HG03159 (cell line): ENCODE measurements around the gene PSME3IP1.
"Not testable (repeated sequence)": the region's sequence is repeated elsewhere in the genome, so short reads cannot be mapped to it uniquely, and the experiment has no call there.

Experiments
- ATAC-seq: cut with Tn5 transposase; IDR thresholded peaks from one replicate; pipeline ENCODE4 v1.9.1; 2021; ENCODE audit warnings: mild to moderate bottlenecking, moderate library complexity; ENCODE audit not compliant: unreplicated experiment

PSME3IP1 gene

DNA sequence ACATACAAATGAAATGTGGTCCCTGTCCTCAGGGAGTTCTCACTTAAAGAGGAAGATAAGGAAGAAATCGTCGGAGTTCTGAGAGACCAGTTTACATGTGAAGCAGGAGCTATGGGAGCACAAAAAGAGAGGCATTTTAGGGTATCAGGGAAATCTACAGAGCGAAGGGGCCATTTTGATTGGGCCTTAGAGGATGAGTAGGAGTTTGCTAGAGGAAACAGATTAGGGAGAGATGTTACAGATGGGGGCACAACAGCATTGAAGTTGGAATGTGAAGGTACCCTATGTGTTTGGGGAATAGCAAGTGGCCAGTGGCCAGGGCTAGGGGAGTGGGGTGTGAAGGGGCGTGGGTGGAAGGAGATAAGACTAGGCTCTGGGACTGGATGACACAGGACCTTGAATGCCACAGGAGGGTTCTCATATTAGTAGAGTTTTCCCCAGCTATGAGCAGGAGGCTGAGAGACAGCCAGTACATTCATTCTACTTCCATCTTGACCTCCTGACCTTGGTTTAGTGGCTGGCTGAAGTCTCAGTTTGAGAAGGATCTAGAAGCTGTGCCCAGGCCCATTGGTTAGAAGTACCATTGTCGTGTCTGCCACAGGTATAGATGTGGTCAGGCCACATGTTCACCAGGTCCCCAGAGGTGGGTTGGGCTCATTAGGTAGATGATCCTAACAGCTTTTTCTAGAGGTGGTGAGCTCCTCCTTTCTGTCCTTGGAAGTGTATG lies 58.6 kb downstream of the PSME3IP1 start:
- no peak for ATAC-seq

DNA sequence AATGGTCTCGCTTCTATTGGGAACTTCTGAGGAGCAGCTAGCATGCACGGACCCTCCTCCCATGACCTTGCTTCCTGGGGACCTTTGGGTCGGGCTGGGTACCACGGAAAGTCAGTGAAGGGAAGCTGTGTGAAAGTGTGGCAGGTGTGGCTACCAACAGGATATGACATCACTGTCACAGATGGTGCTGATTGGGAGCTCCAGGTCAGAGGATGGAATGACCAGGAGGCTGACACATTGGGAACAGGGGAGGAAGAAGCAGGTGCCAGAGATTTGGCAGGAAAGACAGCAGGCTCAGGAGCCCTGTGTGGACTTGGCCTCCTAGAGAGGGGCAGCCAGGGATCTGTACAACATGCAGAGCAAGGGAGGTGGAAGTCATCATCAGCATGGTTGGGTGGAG lies 59.4 kb downstream of the PSME3IP1 start:
- ATAC-seq: no peak

DNA sequence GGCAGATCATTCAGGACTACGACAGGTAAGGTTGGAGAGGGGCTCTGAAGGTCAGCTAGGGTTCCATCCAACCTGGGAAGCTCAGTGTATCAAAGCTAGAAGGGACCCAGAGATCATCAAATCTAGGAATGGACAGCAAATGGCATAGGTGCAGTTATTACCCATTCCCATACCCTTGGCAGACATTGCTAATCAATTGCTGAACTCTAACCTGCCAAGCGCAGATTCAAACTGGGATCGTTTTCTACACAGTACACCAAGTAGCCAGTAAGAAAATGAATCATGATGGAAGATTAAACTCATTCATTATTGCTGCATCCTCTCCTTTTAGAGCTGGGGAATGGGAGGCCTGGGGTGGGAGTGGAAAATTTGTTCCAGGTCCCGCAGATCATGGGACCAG lies 59.9 kb downstream of the PSME3IP1 start:
- ATAC-seq: no peak

DNA sequence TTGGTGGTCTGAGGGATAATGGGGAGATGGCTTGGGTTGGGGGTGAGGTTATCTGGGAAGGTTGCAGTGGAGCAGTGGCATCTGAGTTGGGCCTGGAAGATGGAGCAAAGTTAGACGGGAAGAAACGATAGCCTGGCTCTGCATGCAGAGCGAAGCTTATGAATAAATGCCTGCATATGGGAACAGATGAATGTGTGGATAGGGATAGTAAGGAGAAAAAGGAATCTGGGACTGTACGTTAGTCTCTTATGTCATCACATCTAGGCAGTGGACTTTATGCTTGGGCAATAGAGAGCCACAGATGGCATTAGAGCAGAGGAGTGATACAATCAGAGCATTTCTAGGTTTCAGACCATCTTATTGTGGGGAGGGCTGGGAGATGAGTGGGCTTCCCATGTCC lies 60.5 kb downstream of the PSME3IP1 start:
- ATAC-seq: no peak

DNA sequence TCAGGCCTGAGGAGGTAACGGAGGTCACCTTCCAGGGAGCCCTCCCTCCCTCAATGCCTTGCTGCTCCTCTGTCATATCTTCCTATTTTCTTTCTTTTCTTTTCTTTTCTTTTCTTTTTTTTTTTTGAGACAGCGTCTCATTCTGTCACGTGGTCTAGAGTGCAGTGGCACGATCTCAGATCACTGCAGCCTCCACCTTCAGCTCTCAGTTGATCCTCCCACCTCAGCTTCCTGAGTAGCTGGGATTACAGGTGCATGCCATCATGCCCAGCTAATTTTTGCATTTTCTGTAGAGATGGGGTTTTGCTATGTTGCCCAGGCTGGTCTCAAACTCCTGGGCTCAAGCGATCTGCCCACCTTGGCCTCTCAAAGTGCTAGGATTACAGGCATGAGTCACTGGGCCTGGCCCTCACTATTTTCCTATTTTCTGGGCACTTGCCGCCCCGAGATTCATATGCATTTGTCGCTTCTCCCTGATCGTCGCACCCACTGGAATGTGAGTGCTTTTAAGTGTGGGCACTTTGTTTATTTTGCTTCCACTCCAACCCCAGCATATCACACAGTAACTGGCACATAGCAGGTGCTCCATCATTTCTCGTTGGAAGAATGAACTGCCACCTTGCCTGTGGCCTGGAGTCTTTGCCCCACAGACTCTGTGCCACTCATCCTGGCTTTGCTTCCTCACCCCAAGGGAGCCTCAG lies 61.7 kb downstream of the PSME3IP1 start:
- ATAC-seq: no peak

DNA sequence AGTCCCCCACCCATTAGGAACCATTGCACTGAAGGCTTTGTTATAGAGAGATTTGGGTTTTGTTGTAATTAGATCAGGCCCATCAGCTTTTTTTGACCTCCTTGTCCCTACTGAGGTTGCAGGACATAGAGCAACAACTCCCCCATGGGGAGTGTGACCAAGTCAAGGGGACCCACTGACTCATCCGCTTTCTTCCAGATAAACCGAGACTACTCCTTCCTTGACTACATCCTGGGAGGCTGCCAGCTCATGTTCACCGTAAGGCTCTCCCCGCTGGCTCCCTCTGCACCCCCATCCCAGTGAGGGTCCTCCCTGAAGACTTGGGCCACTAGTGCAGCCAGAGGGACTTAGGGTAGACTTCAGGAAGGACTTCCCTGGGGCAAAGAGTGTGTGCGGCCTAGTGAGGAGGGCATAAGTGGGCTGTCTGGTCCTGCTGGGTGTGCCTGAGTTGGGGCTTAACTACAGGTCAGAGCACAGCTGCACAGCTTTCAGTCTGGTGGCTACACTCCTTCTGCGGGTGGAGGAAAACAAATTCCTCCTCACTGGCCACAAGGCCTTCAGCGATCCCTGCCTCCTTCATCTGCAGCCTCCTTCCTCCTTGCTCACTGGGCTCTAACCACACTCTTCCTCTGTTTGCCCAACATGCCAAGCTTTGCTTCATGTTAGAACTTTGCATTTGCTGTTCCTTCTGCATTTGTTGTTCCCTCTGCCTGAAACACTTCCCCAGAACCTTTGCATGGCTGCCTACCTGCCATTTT lies 62.4 kb downstream of the PSME3IP1 start:
- ATAC-seq: no peak

DNA sequence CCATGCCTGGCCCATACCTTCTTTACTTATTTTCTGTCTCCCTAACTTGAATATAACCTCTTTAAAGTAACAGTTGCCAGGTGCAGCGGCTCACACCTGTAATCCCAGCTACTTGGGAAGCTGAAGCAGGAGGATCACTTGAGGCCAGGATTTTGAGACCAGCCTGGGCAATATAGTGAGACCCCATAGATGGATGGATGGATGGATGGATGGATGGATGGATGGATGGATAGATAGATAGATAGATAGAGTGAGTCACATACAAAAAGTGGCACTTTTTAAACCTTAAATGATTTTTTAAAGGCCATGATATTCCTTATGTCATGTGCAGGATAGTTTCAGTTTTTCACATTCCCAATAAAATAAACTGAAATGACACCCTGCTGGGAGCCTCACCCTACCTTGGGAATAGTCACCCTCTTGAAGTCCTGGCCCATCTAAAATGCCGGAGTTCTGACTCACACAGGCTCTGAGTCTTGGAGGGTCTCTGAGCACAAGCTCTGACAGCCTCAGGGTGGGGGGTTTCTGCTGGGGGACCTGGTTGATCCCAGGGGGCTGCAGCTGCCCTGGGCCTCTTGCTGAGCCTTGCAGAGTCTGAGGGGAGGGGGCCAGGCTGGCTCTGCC lies 67.3 kb downstream of the PSME3IP1 start:
- ATAC-seq: no peak

DNA sequence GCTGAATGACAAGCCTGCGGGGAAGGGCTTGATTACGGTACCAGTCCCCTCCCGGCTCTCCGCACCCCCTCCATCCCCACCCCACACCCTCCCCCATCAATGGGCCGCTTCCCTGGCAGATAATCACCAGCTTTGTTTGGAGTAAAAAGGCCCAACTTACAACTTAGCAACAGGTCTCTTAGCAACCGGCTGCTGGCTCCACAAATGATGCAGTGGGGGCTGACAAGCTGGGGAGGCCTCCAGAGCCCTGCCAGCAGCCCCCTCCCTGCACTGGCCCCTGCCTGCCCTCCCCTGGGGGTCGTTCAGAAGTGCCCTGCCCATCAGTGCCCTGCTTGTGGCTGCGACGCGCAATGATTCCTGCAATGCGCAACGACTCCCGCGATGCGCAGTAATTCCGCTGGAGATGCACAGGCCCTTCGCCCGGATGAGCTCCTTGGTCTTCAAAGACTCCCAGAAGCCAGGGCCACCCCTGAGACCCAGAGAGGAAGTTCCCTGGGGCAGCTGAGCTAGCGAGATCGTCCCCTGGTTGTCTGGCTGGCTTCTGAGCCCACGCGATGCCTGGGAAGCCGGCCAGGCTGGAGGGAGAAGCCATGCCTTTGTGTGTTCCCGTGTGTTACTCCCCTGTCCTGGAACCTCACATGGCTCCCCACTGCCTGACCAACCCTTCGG lies 70.2 kb downstream of the PSME3IP1 start:
- no peak for ATAC-seq

DNA sequence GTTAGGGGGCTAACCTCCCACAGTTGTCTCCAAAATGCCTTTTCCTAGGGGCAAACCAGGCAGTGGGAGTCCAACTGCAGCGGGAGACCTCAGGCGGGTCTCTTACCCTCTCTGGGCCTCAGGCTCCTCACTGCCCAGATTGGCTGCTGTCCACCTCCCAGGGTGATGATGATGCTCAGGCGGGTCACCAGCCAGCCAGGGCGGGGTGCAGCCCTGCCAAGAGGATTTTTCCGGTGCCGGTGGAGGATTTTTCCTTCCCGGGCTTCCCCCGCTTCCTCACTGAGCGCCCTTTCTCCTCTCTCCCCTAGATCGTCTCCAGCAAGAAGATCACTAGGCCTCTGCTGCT lies 70.7 kb downstream of the PSME3IP1 start:
- no peak for ATAC-seq

DNA sequence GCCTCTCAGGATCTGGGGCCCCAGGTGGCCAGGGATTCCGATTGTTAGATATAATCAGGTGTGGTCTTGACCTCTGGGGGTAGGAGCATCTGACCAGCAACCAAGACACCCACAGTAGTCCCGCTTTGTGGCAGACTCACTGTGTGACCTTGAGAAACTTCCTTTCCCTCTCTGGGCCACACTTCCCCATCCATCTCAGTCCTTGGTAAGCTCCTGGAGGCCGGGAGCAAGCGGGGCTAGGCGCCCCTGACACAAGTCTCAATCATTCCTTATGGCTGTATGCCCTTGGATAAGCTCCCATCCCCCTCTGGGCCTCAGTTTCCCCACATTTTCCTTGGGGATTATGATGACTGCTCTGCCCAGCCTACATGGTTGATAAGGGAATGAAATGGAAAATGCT lies 72.2 kb downstream of the PSME3IP1 start:
- no peak for ATAC-seq

DNA sequence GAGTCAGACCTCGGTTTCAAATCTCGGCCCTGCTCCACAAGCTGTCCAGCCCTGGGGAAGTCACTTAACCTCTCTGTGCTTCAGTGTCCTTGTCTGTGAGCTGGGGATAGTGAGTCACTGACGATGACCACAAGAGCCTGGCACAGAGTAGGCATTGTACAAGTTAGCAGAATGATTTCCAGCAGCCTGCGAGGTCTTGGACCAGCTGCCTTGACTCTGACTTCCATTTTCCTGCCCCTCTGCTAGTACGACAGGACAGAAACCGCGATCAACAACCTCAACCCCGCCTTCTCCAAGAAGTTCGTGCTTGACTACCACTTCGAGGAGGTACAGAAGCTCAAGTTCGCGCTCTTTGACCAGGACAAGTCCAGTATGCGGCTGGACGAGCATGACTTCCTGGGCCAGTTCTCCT lies 72.8 kb downstream of the PSME3IP1 start:
- no peak for ATAC-seq

DNA sequence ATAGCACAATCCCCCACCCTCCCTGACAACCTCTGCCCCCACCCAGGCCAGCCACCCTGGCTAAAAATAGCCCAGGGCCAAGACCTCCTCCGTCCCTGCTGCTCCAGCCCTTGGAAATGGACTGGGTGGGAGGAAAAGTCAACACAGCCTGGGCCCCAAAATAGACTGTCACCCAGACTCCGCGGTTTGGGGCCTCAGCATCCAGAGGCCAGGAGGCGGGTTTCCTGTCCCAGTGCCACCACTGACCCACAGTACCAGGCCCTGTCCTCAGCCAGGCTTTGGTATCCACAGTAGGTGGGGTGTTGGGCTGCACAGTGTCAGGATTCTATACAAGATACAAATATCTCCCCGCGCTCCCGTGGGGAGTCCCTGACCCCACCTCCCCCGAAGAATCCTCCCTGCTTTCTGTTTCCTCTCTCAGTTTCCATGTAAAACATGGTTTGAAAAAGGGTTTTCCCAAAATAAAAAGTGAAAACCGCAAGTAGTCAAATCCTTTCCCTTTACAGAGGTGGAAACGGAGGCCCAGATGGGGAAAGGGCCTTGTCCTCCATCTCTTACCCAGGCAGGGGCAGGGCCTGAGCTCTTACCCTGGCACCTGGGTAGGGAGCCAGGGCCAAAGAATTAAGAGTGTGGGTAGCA lies 73.3 kb downstream of the PSME3IP1 start:
- ATAC-seq: no peak

DNA sequence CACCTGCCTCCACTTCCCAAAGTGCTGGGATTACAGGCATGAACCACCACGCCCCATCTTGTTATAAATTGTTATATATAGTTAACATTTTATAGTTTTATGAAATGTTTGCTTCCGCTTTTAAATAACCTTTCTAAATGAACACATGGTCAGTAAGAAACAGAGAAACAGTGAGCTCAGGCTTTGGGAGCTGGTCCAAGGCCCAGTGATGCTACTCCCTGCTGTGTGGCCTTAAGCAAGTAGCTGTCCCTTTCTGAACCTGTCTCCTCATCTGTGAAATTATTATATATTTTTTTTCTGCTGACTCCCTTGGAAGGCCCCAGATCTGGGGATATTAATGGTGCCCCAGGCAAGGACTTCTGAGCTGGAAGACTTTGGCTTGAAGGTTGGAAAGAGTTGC lies 74.4 kb downstream of the PSME3IP1 start:
- no peak for ATAC-seq

DNA sequence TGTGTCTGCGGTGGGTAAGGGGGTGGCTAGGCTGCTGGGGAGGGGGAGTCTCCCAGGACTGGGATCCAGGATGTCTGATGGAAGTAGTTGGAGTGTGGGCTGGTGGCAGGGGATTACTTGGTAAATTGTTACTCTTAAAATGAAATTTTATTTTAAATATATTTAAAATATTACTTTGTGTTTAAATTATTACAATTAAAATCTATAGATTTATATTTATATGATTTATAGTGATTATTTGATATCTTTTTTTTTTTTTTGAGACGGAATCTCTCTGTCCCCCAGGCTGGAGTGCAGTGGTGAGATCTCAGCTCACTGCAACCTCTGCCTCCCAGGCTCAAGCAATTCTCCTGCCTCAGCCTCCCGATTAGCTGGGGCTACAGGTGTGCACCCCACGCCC lies 74.9 kb downstream of the PSME3IP1 start:
- ATAC-seq: no peak

DNA sequence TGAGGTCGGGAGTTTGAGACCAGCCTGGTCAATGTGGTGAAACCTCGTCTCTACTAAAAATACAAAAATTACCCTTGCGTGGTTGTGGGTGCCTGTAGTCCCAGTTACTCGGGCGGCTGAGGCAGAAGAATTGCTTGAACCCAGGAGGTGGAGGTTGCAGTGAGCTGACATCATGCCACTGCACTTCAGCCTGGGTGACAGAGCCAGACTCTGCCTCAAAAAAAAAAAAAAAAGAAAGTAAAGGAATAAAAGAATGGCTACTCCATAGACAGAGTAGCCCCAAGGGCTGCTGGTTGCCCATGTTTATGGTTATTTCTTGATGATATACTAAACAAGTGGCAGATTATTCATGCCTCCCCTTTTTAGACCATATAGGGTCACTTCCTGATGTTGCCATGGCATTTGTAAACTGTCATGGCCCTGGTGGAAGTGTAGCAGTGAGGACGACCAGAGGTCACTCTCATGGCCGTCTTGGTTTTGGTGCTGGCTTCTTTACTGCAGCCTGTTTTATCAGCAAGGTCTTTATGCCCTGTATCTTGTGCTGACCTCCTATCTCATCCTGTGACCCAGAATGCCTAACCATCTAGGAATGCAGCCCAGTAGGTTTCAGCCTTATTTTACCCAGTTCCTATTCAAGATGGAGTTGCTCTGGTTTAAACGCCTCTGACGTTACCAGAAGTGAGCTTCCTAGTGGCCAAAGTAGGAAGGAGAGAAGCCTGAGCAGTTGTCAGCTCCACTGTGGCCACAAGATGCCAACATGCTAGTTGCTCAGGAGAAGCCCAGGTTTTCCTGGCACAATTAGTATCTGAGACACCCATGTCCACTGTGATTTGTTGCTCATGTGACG lies 76.4 kb downstream of the PSME3IP1 start:
- ATAC-seq: not testable (repeated sequence)

DNA sequence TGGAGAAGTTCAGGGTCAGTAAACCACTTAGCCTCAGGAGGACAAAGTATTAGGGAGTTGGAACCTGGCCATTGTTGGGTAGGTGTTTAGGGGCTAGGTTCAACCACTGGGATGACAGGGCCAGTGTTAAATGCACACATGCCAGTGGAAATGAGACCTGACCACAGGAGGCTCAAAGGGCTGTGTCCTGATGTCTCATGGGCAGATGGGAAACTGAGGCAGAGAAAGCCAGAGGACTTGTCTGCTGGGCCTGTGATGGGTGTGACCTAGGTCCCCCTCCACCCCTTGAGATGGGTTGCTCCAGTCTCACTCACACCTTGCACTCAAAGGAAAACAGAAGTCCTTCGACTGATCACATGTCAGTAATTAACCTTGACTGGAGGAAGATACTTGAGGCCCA lies 77.4 kb downstream of the PSME3IP1 start:
- ATAC-seq: no peak

DNA sequence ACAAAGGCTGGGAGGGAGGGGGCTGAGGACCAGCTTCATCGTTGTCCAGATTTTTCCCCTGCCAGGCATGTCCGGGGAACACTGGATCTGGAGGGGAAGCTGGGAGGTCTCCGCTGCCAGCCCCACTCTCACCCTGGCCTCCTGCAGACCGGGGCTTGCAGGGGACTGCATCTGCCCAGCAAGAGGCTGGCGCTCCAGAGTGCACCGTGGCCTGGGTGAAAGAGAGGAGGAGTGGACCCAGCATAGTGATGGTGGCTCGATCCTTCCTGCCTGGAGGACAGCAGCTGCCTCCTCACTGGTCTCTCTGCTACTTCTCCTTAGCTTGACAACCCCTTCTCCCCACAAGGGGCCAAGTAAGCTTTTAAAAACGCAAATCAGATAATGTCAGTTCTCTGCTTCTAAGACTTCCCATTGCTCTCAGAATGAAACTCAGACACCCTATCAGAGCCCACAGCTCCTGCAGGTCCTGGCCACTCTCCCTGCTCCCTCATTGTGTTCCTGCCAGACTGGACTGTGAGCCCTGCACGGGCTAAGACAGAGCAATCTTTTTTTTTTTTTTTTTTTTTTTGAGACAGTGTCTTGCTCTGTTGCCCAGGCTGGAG lies 78.4 kb downstream of the PSME3IP1 start:
- ATAC-seq: no peak

DNA sequence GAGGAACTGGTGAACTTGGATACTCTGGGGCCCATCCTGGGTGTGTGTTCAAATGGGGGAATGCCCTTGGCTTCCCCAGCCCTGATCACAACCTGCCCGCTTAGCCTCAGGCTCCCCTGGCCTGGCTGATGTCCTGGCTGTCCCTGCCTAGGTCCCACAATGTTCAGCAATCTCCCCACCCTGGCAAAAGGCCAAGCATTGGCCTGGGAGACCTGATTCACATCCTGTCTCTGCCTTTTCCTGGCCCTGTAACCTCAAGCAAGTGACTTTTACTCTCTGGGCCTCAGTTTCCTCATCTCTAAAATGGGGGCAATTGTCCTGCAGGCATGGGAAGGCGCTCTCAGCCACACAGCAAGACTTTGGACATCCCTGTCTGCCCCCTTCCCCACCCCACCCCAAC lies 79.1 kb downstream of the PSME3IP1 start:
- no peak for ATAC-seq

DNA sequence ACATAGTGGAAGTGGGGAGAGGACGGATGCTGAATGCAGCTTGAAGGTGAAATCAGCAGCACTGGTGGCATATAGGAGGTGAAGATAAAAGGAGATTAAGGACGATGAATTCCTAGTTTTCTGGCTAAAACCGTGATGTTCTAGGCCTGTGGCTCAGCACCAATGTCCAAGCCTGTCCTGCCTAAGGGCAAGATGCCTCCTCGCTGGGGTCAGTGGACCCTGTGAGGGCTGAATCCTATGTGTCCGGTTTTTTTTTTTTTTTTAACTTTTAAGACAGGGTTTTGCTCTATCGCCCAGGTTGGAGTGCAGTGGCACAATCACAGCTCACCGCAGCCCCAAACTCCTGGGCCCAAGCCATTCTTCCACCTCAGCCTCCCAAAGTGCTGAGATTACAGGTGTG lies 80.7 kb downstream of the PSME3IP1 start:
- ATAC-seq: no peak
